BJ (cell line): ENCODE results near the gene CACFD1. TPM values are rescaled to one million over a fixed set of nuclear protein-coding genes. Genes with fewer than 3 reads are reported as not detected.

ENCODE experiments used
- CTCF ChIA-PET: fragments of 350-600 bp; formaldehyde crosslinking; extraction: SDS; loops from one replicate; lab custom pipeline; 2021; ENCODE audit warnings: antibody characterized with exemption, inconsistent platforms; lab: Yijun Ruan, JAX
- POLR2A ChIA-PET: fragments of 300-600 bp; sonication (Branson Sonifier 250); formaldehyde crosslinking; extraction: SDS; loops from one replicate; lab custom pipeline; 2021; ENCODE audit warnings: antibody characterized with exemption; lab: Charles Lee
- DNase-seq: peaks from one replicate; pipeline ENCODE4 v3.0.0-alpha.2; 2011; ENCODE audit warnings: low read depth
- H3K27me3 ChIP-seq: 2 replicates; pipeline ENCODE4 v1.6.0; 2011; ENCODE audit warnings: low read length; ENCODE audit not compliant: control insufficient read depth, insufficient read depth
- H3K36me3 ChIP-seq: 2 replicates; pipeline ENCODE4 v1.5.1; 2011; ENCODE audit warnings: low read length; ENCODE audit not compliant: control insufficient read depth, insufficient read depth
- H3K4me3 ChIP-seq: 2 replicates; pipeline ENCODE4 v1.5.1; 2011; ENCODE audit warnings: low read depth, mild to moderate bottlenecking, control low read depth, low read length
- polyA plus RNA-seq: library from polyadenylated mRNA; depleted of rRNA; stranded (reverse); fragments of >200 nt; gene quantifications from 2 replicates; pipeline ENCODE4 v1.2.3, GENCODE V29; 2011
- TF ChIP-seq, protein P1 (sequence below): IDR thresholded peaks from 2 replicates; pipeline ENCODE4 v1.5.1; 2011; ENCODE audit warnings: low read depth, mild to moderate bottlenecking, control low read depth, inconsistent platforms, low read length, moderate library complexity; ENCODE audit not compliant: insufficient read depth

The CACFD1 gene
- polyA plus RNA-seq, 1 experiment: 19.1 TPM

DNA sequence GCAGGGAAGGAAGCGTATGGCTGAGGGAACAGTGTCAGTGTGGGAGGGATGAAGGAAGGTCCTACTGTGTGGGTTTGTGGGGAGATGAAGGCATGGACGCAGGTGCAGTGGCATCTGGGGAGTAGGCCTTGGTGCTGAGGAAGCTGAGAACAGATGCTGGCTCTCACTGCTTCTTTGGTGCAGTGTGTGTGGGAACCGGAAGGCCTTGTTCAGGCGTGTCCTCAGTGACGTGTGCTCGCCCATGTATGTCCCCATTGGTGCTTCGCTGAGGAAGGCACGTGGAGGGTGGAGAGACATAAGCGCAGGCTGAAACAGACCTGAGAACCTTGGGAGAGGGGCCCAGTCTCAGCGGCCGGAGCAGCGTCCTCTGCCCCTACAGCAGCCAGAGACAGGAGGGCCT lies 18.9 kb upstream of the CACFD1 start:
- no peak overlapping the region for H3K4me3 ChIP-seq
- no peak for DNase-seq
- TF ChIP-seq, protein P1, sequence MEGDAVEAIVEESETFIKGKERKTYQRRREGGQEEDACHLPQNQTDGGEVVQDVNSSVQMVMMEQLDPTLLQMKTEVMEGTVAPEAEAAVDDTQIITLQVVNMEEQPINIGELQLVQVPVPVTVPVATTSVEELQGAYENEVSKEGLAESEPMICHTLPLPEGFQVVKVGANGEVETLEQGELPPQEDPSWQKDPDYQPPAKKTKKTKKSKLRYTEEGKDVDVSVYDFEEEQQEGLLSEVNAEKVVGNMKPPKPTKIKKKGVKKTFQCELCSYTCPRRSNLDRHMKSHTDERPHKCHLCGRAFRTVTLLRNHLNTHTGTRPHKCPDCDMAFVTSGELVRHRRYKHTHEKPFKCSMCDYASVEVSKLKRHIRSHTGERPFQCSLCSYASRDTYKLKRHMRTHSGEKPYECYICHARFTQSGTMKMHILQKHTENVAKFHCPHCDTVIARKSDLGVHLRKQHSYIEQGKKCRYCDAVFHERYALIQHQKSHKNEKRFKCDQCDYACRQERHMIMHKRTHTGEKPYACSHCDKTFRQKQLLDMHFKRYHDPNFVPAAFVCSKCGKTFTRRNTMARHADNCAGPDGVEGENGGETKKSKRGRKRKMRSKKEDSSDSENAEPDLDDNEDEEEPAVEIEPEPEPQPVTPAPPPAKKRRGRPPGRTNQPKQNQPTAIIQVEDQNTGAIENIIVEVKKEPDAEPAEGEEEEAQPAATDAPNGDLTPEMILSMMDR: no peak
- no peaks in the 10 kb centered on the region for H3K36me3 ChIP-seq
- ChIA-PET POLR2A (no interaction called here), CTCF (interaction anchor here (1.2 kb wide), 1 partner anchor 25 kb away, joined by 3 read pairs; no protein-coding TSS in a partner anchor)
- H3K27me3 ChIP-seq: peaks cover 3% of the 10 kb centered on the region

DNA sequence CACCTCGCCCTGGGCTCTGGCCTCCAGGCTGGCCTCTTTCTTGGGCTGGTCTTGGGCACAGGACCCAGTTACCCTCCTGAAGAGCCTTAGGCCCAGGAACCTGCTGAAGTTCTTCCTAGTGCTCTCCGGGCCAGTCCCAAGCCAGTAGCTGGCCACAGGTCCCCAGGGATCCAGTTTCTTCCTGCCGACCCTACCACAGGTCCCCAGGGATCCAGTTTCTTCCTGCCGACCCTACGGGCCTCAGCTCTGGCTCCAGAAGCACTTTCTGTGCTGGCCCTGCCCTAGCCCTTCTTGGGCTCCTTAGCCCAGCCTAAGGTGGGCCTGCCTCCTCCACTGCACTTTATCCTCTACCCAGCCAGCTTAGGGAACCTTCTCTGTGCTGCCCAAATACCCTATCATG lies 18.2 kb upstream of the CACFD1 start:
- TF ChIP-seq, protein P1: no peak
- Histone ChIP-seq H3K27me3 (peaks cover 6% of the 10 kb centered on the region), H3K36me3 (no peaks in the 10 kb centered on the region), H3K4me3 (no peak overlapping the region)
- ChIA-PET POLR2A (no interaction called here), CTCF (no interaction called here)
- DNase-seq: no peak

DNA sequence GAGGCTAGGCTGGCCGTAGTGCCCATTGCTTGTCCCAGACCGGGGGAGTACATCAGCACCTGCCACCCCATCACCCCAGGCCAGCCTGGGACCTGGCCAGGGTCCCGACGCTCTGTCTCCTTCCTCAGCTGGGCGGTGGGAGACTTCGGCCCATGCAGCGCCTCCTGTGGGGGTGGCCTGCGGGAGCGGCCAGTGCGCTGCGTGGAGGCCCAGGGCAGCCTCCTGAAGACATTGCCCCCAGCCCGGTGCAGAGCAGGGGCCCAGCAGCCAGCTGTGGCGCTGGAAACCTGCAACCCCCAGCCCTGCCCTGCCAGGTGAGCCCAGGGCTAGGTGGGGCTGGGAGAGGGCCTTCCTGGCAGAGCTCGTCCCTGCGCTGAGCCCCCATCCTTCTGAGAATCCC lies 16.5 kb upstream of the CACFD1 start:
- no peak for DNase-seq
- ChIA-PET POLR2A (no interaction called here), CTCF (no interaction called here)
- TF ChIP-seq, protein P1: no peak
- Histone ChIP-seq H3K4me3 (no peak overlapping the region), H3K36me3 (no peaks in the 10 kb centered on the region), H3K27me3 (peaks cover 6% of the 10 kb centered on the region)

DNA sequence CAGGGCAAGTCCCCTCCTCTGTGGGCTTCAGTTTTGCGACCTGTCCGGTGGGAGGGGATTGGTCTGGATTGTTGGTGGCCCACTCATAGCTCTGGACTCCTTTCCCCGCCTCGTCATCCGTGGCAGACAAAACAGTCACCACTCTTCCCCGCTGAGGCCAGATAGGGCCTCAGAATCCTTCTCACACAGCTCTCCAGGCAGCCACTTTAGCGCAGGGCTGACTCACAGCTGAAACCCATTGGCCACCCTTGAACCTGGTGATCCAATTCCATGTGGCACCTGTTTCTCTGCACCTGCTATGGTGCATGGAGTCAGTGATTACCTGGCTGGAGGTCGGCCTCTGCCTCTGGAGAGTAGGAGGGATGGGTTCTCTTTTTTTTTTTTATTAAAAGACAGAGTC lies 15.8 kb upstream of the CACFD1 start:
- TF ChIP-seq, protein P1: no peak
- Histone ChIP-seq H3K27me3 (peaks cover 6% of the 10 kb centered on the region), H3K36me3 (no peaks in the 10 kb centered on the region), H3K4me3 (no peak overlapping the region)
- no peak for DNase-seq
- ChIA-PET POLR2A (no interaction called here), CTCF (no interaction called here)

DNA sequence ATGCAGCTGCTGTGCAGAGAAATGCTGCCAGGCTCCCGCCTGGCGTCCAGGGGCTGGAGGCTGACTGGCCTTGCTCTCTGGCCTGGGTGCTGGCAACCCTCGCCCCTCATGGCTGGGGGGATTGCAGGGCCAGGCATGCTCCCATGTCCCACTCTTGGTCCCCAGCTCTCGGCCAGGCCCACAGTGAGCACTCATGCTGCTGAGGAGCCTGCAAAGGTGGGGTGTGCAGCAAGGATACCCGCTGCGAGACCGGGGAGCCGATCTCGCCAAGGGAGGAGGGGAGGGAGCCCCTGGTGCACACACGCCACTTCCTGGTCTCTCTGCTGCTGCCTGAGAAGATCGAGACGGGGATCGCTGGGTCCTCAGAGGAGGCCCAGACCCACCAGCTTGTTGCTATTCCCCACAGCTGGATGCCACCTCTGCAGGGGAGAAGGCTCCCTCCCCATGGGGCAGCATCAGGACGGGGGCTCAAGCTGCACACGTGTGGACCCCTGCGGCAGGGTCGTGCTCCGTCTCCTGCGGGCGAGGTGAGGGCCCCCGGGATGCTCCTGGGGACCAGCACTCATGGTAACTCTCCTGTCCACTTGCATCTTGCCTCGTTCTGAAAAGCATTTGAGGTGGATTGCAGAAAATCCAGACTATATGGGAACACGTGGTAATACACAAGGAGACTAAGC lies 14.3 kb upstream of the CACFD1 start:
- TF ChIP-seq, protein P1: no peak
- Histone ChIP-seq H3K4me3 (no peak overlapping the region), H3K36me3 (no peaks in the 10 kb centered on the region), H3K27me3 (peaks cover 6% of the 10 kb centered on the region)
- CTCF ChIA-PET: interaction anchor here (1.0 kb wide), 1 partner anchor 13 kb away, joined by 4 read pairs; no protein-coding TSS in a partner anchor
- POLR2A ChIA-PET: no interaction called here
- no peak for DNase-seq
